GM21381 (cell line): ENCODE data around the gene SYTL3.
"Not testable (repeated sequence)": the region's sequence is repeated elsewhere in the genome, so short reads cannot be mapped to it uniquely, and the experiment has no call there.

Experiments
- ATAC-seq: cut with Tn5 transposase; IDR thresholded peaks from one replicate; pipeline ENCODE4 v1.9.1; 2021; ENCODE audit warnings: mild to moderate bottlenecking, moderate library complexity; ENCODE audit not compliant: unreplicated experiment

SYTL3 gene

DNA sequence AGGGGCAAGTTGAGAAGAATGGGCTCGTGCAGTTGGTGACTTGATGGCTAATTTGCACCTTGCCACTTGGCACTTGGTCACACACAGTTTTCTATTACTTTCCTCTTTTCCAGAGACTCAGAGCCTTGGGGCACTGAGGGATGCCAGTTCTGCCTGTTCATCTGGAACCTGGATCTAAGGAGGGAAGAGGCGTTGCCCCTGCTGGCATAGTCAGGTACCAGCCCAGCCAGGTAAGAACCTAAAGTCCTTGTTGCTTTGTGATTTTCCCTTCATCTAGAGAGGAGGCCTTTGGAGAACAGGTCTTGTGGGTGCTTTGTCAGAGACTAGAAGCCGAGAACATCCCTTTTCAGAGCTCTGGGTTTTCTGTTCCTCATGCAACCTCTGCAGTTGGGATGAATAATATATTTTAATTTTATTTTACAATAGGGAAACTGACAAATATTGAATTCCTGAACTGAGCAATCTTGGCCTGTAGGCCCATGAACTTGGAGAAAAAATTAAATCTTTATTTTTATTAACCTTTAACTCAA is 11.4 kb downstream of the SYTL3 start:
- ATAC-seq = no peak

GRCh38 chr6:158662607-158662953 is 12.7 kb downstream of the SYTL3 start:
- no peak for ATAC-seq

- ATAC-seq = no peak
Observed at GRCh38 chr6:158662954-158663624, 13.2 kb downstream of the SYTL3 start.

DNA sequence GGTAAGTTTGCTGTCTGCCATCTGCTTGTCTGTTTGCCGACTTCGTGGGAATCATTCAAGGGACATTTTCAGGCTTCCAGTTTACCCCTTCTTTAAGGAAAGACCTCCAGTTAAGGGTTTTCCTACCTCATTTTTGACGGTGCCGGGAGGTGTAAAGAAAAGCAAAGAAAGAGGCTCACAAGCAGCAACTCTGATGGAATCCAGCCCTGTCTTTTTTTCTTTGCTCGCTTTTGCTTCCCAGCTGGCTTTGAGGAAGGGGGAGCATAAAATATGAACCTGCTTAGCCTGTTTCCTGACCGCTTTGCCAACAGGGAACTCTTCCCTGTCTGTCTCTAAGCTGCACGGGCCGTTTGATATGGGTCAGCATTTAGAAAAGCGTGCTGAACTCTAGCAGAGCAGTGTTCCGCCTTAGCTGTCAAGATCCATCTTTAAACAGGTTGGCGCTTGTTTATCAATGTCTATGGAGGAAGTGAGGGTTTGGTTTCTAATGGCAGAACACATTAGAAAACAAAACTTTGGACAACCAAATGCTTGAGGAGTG is 13.8 kb downstream of the SYTL3 start:
- ATAC-seq = no peak

- no peak for ATAC-seq
Observed at GRCh38 chr6:158665332-158665731, 15.5 kb downstream of the SYTL3 start.

- no peak for ATAC-seq
Observed at GRCh38 chr6:158666628-158667359, 16.9 kb downstream of the SYTL3 start.

GRCh38 chr6:158667360-158667981 is 17.6 kb downstream of the SYTL3 start:
- no peak for ATAC-seq

DNA sequence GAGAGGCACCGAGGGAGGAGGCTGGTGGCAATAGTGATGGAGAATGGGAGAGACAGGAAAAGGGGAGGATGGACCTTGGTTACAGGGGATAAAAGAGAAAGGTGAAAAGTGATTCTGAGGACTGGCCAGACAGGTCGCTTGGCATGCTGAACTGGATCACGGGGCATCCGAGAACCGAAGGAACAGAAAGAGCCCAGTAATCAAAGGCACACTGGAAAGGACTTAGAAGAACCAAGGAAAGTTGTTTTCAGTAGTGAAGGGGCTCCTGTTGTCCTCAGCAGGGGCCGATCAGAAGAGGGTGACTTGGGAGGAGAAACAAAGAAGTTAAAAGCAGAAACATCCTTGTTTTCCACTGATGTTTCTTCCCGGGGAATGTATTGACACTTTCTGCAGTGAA is 18.9 kb downstream of the SYTL3 start:
- no peak for ATAC-seq

- ATAC-seq = no peak
Observed at GRCh38 chr6:158669145-158670035, 19.5 kb downstream of the SYTL3 start.

DNA sequence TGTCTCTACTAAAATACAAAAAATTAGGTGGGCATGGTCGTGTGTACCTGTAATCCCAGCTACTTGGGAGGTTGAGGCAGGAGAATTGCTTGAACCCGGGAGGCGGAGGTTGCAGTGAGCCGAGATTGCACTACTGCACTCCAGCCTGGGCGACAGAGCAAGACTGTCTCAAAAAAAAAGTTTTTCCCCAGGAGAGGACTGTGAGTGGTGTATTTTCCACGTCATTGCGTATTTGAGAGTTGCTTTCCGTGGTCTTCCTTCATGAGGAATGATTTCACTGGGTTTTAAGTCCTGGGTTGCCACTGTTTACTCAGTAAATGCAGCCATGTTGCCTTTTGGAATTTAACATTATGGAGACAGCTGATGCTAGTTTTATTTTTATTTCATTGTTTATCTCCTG is 22.3 kb downstream of the SYTL3 start:
- ATAC-seq = not testable (repeated sequence)

- ATAC-seq = no peak
Observed at GRCh38 chr6:158672726-158673125, 22.9 kb downstream of the SYTL3 start.

DNA sequence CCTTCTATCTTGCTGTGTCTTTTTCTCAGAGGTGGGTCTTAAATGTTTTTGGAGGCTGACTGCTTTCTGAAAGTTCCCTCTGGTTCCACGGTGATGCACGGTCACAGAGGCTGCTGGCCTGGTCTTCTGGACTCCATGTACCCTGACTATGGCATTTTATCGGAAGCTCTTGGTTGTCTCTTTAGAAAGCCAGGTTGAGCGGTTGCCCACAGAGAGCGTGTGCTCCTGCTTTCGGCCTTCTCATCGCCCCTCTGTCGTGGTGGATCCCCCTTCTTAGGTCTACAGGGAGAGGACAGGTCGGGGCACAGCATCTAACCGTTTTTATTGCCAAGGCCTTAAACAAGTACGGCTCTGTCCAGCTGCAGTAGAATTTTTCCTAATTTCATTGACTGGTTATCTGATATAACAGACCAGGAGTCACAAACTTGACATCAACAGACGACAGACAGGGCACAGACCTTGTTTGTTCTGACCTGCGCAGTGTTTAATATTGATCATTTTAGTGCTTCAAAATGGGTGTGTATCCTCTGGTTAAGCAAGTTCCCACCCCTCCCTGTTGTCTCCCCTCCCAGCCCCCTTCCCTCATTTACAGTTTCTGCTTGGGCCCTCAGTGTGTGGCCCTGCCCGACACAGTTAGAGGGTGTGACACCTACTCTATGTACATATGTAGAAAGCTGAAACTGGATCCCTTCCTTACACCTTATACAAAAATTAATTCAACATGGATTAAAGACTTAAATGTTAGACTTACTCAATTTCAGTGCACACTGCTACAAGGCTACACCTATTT is 24.7 kb downstream of the SYTL3 start:
- ATAC-seq = no peak

DNA sequence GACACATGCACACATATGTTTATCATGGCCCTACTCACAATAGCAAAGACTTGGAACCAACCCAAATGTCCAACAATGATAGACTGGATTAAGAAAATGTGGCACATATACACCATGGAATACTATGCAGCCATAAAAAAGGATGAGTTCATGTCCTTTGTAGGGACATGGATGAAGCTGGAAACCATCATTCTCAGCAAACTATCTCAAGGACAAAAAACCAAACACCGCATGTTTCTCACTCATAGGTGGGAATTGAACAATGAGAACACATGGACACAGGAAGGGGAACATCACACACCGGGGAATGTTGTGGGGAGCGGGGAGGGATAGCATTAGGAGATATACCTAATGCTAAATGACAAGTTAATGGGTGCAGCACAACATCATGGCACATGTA is 27.2 kb downstream of the SYTL3 start:
- ATAC-seq = not testable (repeated sequence)

DNA sequence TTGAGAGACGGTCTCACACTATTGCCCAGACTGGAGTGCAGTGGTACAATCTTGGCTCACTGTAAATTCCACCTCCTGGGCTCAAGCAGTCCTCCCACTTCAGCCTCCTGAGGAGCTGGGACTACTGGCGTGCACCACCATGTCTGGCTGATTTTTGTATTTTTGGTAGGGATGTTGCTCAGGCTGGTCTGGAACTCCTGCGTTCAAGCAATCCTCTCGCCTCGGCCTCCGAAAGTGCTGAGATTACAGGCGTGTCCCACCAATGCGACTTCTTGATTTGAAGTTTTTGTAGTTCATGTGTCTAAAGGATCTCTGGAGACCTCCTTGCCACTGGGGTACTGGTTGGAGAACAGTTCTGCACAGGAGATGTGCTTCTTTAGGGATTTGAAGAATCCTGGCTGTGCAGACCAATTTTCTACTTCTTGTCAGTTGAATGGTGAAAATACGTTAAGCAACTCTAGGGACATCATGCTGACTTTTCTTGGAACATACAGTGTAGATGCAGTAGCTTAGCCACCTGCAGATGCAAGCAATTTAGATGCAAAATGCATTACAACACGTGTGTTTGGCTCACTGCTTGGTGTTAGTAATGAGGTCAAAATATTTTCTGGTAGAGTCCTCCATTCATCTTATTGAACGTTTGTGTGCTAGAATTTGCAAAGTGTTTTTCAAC is 28.2 kb downstream of the SYTL3 start:
- no peak for ATAC-seq

GRCh38 chr6:158680015-158680414 is 30.2 kb downstream of the SYTL3 start:
- no peak for ATAC-seq

- no peak for ATAC-seq
Observed at GRCh38 chr6:158680481-158680880, 30.6 kb downstream of the SYTL3 start.

- no peak for ATAC-seq
Observed at GRCh38 chr6:158684311-158684710, 34.5 kb downstream of the SYTL3 start.

- ATAC-seq = no peak
Observed at GRCh38 chr6:158684745-158685324, 35.0 kb downstream of the SYTL3 start.

DNA sequence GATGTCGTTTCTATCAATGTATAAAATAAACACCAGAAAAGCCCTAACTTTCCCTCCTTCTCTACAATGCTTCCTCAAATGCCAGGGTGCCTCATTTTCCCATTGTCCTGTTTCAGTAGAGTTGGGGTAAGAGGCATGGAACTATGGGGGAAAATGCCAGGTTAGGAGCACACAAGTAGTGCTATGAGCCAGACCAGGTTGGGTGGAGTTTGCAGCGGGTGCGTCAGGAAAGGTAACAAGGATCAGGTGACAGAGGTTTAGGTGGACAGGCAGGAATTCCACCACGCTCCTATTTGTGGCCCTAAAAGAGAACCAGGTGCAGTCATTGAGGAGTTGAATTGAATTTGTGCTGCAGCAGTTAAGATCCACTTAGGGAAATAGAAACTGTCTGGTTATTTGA is 36.5 kb downstream of the SYTL3 start:
- ATAC-seq = no peak
